ENCODE data around the gene CRIM1.

CRIM1 gene

GRCh38 chr2:36483290-36483689 is 127.7 kb downstream of the CRIM1 start:
- no peak for DNase-seq

GRCh38 chr2:36484454-36484853 is 128.9 kb downstream of the CRIM1 start:
- no peak for DNase-seq

GRCh38 chr2:36485521-36485920 is 129.9 kb downstream of the CRIM1 start:
- DNase-seq: peak; percentile 96

- DNase-seq: peak; percentile 89
Observed at GRCh38 chr2:36486521-36487044, 131.0 kb downstream of the CRIM1 start.

- DNase-seq: peak; percentile 22
Observed at GRCh38 chr2:36487947-36488346, 132.4 kb downstream of the CRIM1 start.

GRCh38 chr2:36489281-36489680 is 133.7 kb downstream of the CRIM1 start:
- peak; percentile 88 for DNase-seq

GRCh38 chr2:36490749-36491148 is 135.2 kb downstream of the CRIM1 start:
- DNase-seq: no peak

GRCh38 chr2:36492216-36492945 is 136.8 kb downstream of the CRIM1 start:
- peak; percentile 43 for DNase-seq

GRCh38 chr2:36493306-36493705 is 137.7 kb downstream of the CRIM1 start:
- DNase-seq: peak; percentile 14

- DNase-seq: no peak
Observed at GRCh38 chr2:36497570-36498163, 142.1 kb downstream of the CRIM1 start.

GRCh38 chr2:36499128-36499820 is 143.7 kb downstream of the CRIM1 start:
- DNase-seq: no peak

- no peak for DNase-seq
Observed at GRCh38 chr2:36500072-36500471, 144.5 kb downstream of the CRIM1 start.

GRCh38 chr2:36502081-36502480 is 146.5 kb downstream of the CRIM1 start:
- DNase-seq: no peak

- DNase-seq: peak; percentile 67
Observed at GRCh38 chr2:36507408-36507812, 151.8 kb downstream of the CRIM1 start.

- DNase-seq: no peak
Observed at GRCh38 chr2:36509075-36509474, 153.5 kb downstream of the CRIM1 start.

- no peak for DNase-seq
Observed at GRCh38 chr2:36511858-36512603, 156.5 kb downstream of the CRIM1 start.

- no peak for DNase-seq
Observed at GRCh38 chr2:36512705-36513104, 157.1 kb downstream of the CRIM1 start.

GRCh38 chr2:36513661-36514060 is 158.1 kb downstream of the CRIM1 start:
- no peak for DNase-seq

GRCh38 chr2:36515538-36515937 is 160.0 kb downstream of the CRIM1 start:
- DNase-seq: no peak

GRCh38 chr2:36516136-36516870 is 160.7 kb downstream of the CRIM1 start:
- DNase-seq: peak; percentile 85

GRCh38 chr2:36520431-36520830 is 164.9 kb downstream of the CRIM1 start:
- DNase-seq: no peak

GRCh38 chr2:36523153-36523552 is 167.6 kb downstream of the CRIM1 start:
- DNase-seq: no peak
